ENCODE measurements around the gene IGFBP7.

- TF ChIP-seq POLR2A (IDR thresholded peaks at IDR 0.05) = no peak
- no peak for TF ChIP-seq CTCF (IDR thresholded peaks at IDR 0.05)
These were observed 128.4 kb downstream of the IGFBP7 start for GRCh38 chr4:56981795-56982201.
